Activated T-cell treated with anti-CD3 and anti-CD28 coated beads, Interleukin-2, amount 50 U/mL, for 4 hours (primary cell): ENCODE data around the gene MYO7B. TPM values are rescaled to one million over a fixed set of nuclear protein-coding genes. Genes with fewer than 3 reads are reported as not detected.

Experiments used
- ATAC-seq, 2 donors: fragments of 200-7000 bp; cut with Tn5 transposase; one replicate each; pipeline ENCODE4 v1.10.0; 2021
- DNase-seq: peaks from one replicate; pipeline ENCODE4 v3.0.0-alpha.2; 2020
- H3K27me3 Mint-ChIP-seq: one replicate; pipeline ENCODE4 v1.8.0; 2021; ENCODE audit warnings: low read depth, mixed read lengths
- H3K36me3 Mint-ChIP-seq: one replicate; pipeline ENCODE4 v1.8.0; 2022; ENCODE audit warnings: mixed read lengths; ENCODE audit not compliant: insufficient read depth
- H3K4me1 Mint-ChIP-seq: one replicate; pipeline ENCODE4 v1.8.0; 2021; ENCODE audit warnings: low read depth, mixed read lengths
- H3K4me3 Mint-ChIP-seq: one replicate; pipeline ENCODE4 v1.8.0; 2021; ENCODE audit warnings: mild to moderate bottlenecking, moderate library complexity, mixed read lengths
- H3K9me3 Mint-ChIP-seq: one replicate; pipeline ENCODE4 v1.8.0; 2021; ENCODE audit warnings: mixed read lengths
- total RNA-seq, 3 donors: library from RNA; stranded (reverse); gene quantifications; one replicate each; pipeline ENCODE4 v1.2.1, GENCODE V29; 2021

Gene MYO7B
- total RNA-seq, 3 donors from 2014 or later, result 0.16 to 0.68 (median 0.63) TPM

GRCh38 chr2:127674241-127675209 is 139.0 kb downstream of the MYO7B start:
- Mint-ChIP-seq H3K4me3 (peak overlapping the region; percentile 78), H3K9me3 (no peaks in the 10 kb centered on the region), H3K36me3 (no peaks in the 10 kb centered on the region), H3K4me1 (peaks cover 11% of the 10 kb centered on the region), H3K27me3 (peaks cover 74% of the 10 kb centered on the region)
- DNase-seq (no peak), ATAC-seq (peak; percentile 55 to 62)

- peak in 1 of 2 donors; percentile 16 for ATAC-seq
- peak within 1 kb of the TSS; percentile 78 for H3K4me3 Mint-ChIP-seq
- H3K36me3 Mint-ChIP-seq, result no peaks in the 10 kb centered on the region
- peaks cover 11% of the 10 kb centered on the region for H3K4me1 Mint-ChIP-seq
- no peak for DNase-seq
- no peaks in the 10 kb centered on the region for H3K9me3 Mint-ChIP-seq
- H3K27me3 Mint-ChIP-seq, result peaks cover 64% of the 10 kb centered on the region
These were observed 140.1 kb downstream of the MYO7B start, which contains the start of gene LIMS2 for GRCh38 chr2:127675331-127676261. Gene LIMS2 (minus strand): TSS chr2:127675530. CDS start chr2:127675024, 506 bp downstream.

- Mint-ChIP-seq H3K4me1 (peaks cover 12% of the 10 kb centered on the region), H3K4me3 (no peak overlapping the region), H3K36me3 (no peaks in the 10 kb centered on the region), H3K27me3 (peaks cover 56% of the 10 kb centered on the region), H3K9me3 (no peaks in the 10 kb centered on the region)
- ATAC-seq, result no peak
- no peak for DNase-seq
These were observed 141.4 kb downstream of the MYO7B start for GRCh38 chr2:127676906-127677305.

DNA sequence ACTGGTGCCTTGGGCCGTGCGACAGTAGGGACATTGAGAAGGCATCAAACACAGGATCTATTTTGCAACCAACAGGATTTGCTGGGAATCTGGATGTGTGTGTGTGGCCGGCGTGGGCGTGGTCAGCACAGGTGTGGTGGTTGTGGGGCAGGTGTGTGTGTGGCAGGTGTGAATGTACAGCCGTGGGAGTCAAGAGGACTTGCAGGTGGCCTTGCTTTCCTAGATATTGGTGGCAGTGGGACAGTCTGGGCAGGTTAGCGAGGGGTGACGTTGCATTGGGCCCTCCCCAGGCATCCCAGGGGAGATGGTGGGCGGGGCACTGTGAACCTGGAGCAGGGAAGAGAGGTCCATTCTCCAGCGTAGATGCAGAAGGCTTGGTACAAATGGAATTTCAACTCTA is 143.0 kb downstream of the MYO7B start:
- Mint-ChIP-seq H3K27me3 (peaks cover 41% of the 10 kb centered on the region), H3K4me1 (peaks cover 12% of the 10 kb centered on the region), H3K4me3 (no peak overlapping the region), H3K36me3 (no peaks in the 10 kb centered on the region), H3K9me3 (no peaks in the 10 kb centered on the region)
- ATAC-seq, result no peak
- no peak for DNase-seq

GRCh38 chr2:127678991-127679390 is 143.5 kb downstream of the MYO7B start:
- ATAC-seq (no peak), DNase-seq (no peak)
- no peaks in the 10 kb centered on the region for H3K9me3 Mint-ChIP-seq
- peaks cover 12% of the 10 kb centered on the region for H3K4me1 Mint-ChIP-seq
- H3K4me3 Mint-ChIP-seq, result no peak overlapping the region
- no peaks in the 10 kb centered on the region for H3K36me3 Mint-ChIP-seq
- peaks cover 37% of the 10 kb centered on the region for H3K27me3 Mint-ChIP-seq

DNA sequence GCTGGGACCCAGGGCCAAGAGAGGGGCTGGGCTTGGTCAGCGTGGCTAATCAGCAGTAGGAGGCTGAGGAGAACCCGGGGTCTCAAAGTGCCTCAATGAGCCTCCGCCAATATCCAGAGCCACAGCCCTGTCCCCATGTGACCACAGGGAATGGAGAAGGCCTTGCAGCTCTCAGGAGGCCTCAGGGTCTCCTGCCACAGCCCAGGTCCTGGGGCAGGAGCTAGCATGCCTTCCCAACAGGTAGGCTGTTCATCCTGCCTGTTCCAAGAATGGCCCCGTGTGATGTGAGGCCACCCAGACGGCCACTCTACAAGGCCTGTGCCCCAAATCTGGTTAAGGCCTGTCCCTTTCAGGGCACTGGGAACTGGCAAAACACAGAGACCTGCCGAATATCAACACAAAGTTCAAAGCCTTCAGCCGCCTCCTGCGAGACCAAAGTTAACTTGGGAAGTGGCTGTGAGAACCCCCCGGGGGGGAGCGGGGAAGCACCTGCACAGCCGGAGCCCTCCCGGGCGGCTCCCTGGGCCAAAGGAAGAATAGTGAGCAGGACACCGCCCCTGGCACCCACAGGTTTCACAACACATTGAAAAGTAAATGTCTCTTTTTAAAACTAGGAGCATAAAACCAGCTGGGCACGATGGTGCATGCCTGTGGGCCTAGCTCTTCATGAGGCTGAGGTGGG is 144.3 kb downstream of the MYO7B start:
- no peak for ATAC-seq
- H3K9me3 Mint-ChIP-seq, result no peaks in the 10 kb centered on the region

GRCh38 chr2:127680706-127681287 is 145.3 kb downstream of the MYO7B start:
- ATAC-seq, result no peak

More for the DNA sequence above, 144.3 kb downstream of the MYO7B start:
- Mint-ChIP-seq H3K36me3 (no peaks in the 10 kb centered on the region), H3K4me1 (peaks cover 8% of the 10 kb centered on the region), H3K27me3 (peaks cover 31% of the 10 kb centered on the region), H3K4me3 (no peak overlapping the region)
- no peak for DNase-seq

GRCh38 chr2:127681288-127681804 is 145.9 kb downstream of the MYO7B start:
- Mint-ChIP-seq H3K4me1 (peaks cover 2% of the 10 kb centered on the region), H3K4me3 (no peak overlapping the region), H3K36me3 (no peaks in the 10 kb centered on the region), H3K27me3 (peaks cover 23% of the 10 kb centered on the region), H3K9me3 (no peaks in the 10 kb centered on the region)
- DNase-seq (no peak), ATAC-seq (no peak)

More at GRCh38 chr2:127680706-127681287, 145.3 kb downstream of the MYO7B start:
- peaks cover 5% of the 10 kb centered on the region for H3K4me1 Mint-ChIP-seq
- DNase-seq, result no peak
- H3K4me3 Mint-ChIP-seq, result no peak overlapping the region
- H3K36me3 Mint-ChIP-seq, result no peaks in the 10 kb centered on the region
- H3K9me3 Mint-ChIP-seq, result no peaks in the 10 kb centered on the region
- H3K27me3 Mint-ChIP-seq, result peaks cover 28% of the 10 kb centered on the region

GRCh38 chr2:127681976-127682857 is 146.7 kb downstream of the MYO7B start:
- DNase-seq (no peak), ATAC-seq (no peak)
- H3K4me1 Mint-ChIP-seq, result peaks cover 2% of the 10 kb centered on the region
- H3K36me3 Mint-ChIP-seq, result no peaks in the 10 kb centered on the region
- no peaks in the 10 kb centered on the region for H3K9me3 Mint-ChIP-seq
- no peak overlapping the region for H3K4me3 Mint-ChIP-seq
- peaks cover 18% of the 10 kb centered on the region for H3K27me3 Mint-ChIP-seq

GRCh38 chr2:127683056-127683455 is 147.6 kb downstream of the MYO7B start:
- Mint-ChIP-seq H3K27me3 (peaks cover 12% of the 10 kb centered on the region), H3K4me1 (peaks cover 2% of the 10 kb centered on the region), H3K36me3 (no peaks in the 10 kb centered on the region), H3K9me3 (no peaks in the 10 kb centered on the region), H3K4me3 (no peak overlapping the region)
- DNase-seq (no peak), ATAC-seq (no peak)

GRCh38 chr2:127683757-127684156 is 148.3 kb downstream of the MYO7B start:
- H3K36me3 Mint-ChIP-seq, result no peaks in the 10 kb centered on the region
- peaks cover 2% of the 10 kb centered on the region for H3K4me1 Mint-ChIP-seq
- peaks cover 6% of the 10 kb centered on the region for H3K27me3 Mint-ChIP-seq
- DNase-seq, result no peak
- no peak overlapping the region for H3K4me3 Mint-ChIP-seq
- no peak for ATAC-seq
- H3K9me3 Mint-ChIP-seq, result no peaks in the 10 kb centered on the region

GRCh38 chr2:127685410-127686080 is 150.1 kb downstream of the MYO7B start:
- Mint-ChIP-seq H3K4me3 (no peak overlapping the region), H3K9me3 (peaks cover 3% of the 10 kb centered on the region), H3K4me1 (peaks cover 2% of the 10 kb centered on the region), H3K36me3 (peaks cover 2% of the 10 kb centered on the region), H3K27me3 (peaks cover 6% of the 10 kb centered on the region)
- no peak for DNase-seq
- ATAC-seq, result no peak
